GDM1 (cell line): ENCODE results near the gene NOVA2.
A peak's percentile ranks its signal among the peaks of the same experiment; 100 is the strongest.

Experiments
- DNase-seq: peaks from one replicate; lab custom pipeline; 2025; lab: John Stamatoyannopoulos, UW

Gene NOVA2, protein sequence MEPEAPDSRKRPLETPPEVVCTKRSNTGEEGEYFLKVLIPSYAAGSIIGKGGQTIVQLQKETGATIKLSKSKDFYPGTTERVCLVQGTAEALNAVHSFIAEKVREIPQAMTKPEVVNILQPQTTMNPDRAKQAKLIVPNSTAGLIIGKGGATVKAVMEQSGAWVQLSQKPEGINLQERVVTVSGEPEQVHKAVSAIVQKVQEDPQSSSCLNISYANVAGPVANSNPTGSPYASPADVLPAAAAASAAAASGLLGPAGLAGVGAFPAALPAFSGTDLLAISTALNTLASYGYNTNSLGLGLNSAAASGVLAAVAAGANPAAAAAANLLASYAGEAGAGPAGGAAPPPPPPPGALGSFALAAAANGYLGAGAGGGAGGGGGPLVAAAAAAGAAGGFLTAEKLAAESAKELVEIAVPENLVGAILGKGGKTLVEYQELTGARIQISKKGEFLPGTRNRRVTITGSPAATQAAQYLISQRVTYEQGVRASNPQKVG

GRCh38 chr19:45973553-45974338, at the start of gene NOVA2:
TSS of gene NOVA2 (minus strand) at chr19:45973865. CDS start at chr19:45973351, 514 bp downstream.
- DNase-seq, result no peak

DNA sequence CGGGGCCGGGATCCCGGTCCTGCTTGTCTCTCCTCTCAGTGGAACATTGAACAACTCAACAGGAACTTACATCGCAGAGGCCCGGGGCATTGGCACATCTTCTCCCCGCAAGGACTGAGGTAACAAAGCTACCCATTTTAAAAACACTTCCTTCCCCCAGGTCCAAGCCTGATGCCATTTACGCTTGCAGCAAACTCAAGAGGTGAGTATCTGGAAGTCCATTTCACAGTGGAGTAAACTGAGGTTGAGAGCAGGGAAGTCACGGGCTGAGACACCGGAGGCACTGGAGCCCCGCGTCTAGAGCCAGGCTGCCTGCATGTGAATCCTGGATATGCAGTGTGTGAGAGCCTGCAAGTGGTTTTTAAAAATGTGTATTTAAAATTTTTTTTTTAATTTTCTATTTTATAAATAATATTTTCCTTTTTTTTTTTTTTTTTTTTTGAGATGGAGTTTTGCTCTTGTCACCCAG, 49.7 kb upstream of the NOVA2 start:
- no peak for DNase-seq

- no peak for DNase-seq
Observed at GRCh38 chr19:46022431-46023310, 49.0 kb upstream of the NOVA2 start, which contains the start of gene PGLYRP1. TSS of gene PGLYRP1 (minus strand) at chr19:46023053. CDS start at chr19:46023021, 32 bp downstream.

DNA sequence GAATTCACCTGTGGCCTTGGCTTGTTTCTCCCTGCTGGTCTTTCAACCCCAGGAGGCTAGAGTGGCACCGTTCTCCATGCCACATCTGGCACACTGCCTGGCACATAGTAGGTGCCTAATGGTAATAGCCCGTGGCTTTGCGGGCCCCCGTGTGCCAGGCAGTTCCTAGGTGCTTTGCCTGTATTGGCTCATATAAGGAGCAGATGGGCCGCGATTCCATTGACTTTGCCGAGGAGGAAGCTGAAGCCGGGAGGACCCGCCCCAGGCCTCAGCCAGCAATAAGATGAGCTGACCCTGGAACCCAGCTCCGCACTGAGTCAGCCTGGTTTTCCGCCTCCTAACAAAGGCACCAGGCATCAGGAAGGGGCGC, 48.4 kb upstream of the NOVA2 start:
- no peak for DNase-seq

GRCh38 chr19:46021531-46022041, 47.9 kb upstream of the NOVA2 start:
- DNase-seq, result no peak

GRCh38 chr19:46020819-46021125, 47.1 kb upstream of the NOVA2 start:
- DNase-seq, result no peak

DNA sequence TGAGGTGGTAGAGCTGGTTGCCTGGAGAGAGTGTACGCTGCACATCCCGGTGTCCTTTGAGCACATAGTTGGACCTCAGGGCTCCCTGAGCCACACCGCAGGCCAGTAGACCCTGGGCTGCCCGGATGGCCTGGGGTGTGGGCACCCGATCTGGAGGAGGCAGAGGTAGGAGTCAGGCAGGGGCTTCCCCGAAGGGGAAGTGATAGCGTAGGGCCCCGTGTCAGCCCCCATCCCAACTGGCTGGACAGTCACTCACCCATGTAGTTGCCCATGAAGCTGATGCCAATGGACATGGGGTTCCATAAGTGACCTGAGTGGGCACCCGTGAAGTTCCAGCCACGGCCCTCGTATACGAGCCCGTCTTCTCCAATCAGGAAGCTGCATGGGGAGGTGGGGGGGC, 45.6 kb upstream of the NOVA2 start:
- no peak for DNase-seq

- DNase-seq, result no peak
Observed at GRCh38 chr19:46018729-46019251, 45.1 kb upstream of the NOVA2 start.

- no peak for DNase-seq
Observed at GRCh38 chr19:46017874-46018675, 44.4 kb upstream of the NOVA2 start.

- no peak for DNase-seq
Observed at GRCh38 chr19:46017095-46017429, 43.4 kb upstream of the NOVA2 start.

- DNase-seq, result no peak
Observed at GRCh38 chr19:46016426-46017094, 42.9 kb upstream of the NOVA2 start.

- no peak for DNase-seq
Observed at GRCh38 chr19:46015687-46016425, 42.2 kb upstream of the NOVA2 start.

- DNase-seq, result no peak
Observed at GRCh38 chr19:46014941-46015686, 41.4 kb upstream of the NOVA2 start.

DNA sequence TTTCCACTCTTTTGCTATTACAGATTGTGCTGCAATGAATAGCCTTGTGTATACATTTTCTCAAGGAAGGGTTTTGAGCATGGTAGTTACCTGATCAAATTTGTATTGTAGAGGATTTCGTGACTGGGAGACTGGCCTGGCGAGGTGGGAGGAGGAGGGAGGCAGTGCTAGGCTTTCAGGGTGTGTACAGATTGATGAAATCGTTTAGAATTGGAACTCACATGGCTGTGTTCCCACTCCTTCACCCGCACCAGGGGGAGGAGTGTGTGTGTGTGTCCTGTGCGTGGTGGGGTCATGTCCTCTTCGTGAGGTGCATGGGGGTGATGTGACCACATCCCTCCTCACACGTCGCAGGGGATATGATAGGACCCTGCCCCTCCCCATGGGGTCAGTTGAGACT, 40.9 kb upstream of the NOVA2 start:
- DNase-seq, result no peak

- peak; percentile 26 for DNase-seq
Observed at GRCh38 chr19:46009530-46010510, 36.2 kb upstream of the NOVA2 start.

GRCh38 chr19:46006411-46006810, 32.7 kb upstream of the NOVA2 start:
- no peak for DNase-seq

- no peak for DNase-seq
Observed at GRCh38 chr19:46002678-46003275, 29.1 kb upstream of the NOVA2 start.
